PC-9 (cell line): ENCODE results near the gene TRMT112. TPM values are rescaled to one million over a fixed set of nuclear protein-coding genes. Genes with fewer than 3 reads are reported as not detected.

Experiments used
- BruUV-seq: library from RNA; stranded (reverse); fragments of 400-500 nt; replicated peaks from 2 replicates; lab custom pipeline; 2021; lab: Mats Ljungman, UMichigan
- CTCF ChIA-PET: fragments of 300-600 bp; sonication (Branson Sonifier 250); formaldehyde crosslinking; loops from one replicate; lab custom pipeline; 2022; ENCODE audit warnings: antibody characterized with exemption; lab: Charles Lee
- POLR2A ChIA-PET: fragments of 300-600 bp; sonication (Branson Sonifier 250); formaldehyde crosslinking; loops from one replicate; lab custom pipeline; 2022; ENCODE audit warnings: antibody characterized with exemption; ENCODE audit not compliant: unreplicated experiment; lab: Charles Lee
- DNase-seq, 2 experiments: peaks; one replicate each; pipeline versions ENCODE4 v3.0.0 to v3.0.0-alpha.2; 2015 to 2022; ENCODE audit warnings: mixed read lengths in 1 of 2
- H2AFZ ChIP-seq: fragments of 200-600 bp; sonication (generic); 2 replicates; pipeline ENCODE4 v1.8.1; 2017; ENCODE audit warnings: antibody characterized with exemption
- H3F3A ChIP-seq: fragments of 200-600 bp; sonication (generic); 2 replicates; pipeline ENCODE4 v1.8.1; 2017; ENCODE audit warnings: antibody characterized with exemption, mild to moderate bottlenecking, low read depth; ENCODE audit not compliant: insufficient read depth
- H3K27ac ChIP-seq: fragments of 200-600 bp; sonication (generic); 2 replicates; pipeline ENCODE4 v1.6.1; 2016; ENCODE audit warnings: mixed run types
- H3K27me3 ChIP-seq: fragments of 200-600 bp; sonication (generic); 2 replicates; pipeline ENCODE4 v1.6.1; 2016; ENCODE audit warnings: low read depth, mixed run types; ENCODE audit not compliant: insufficient read depth
- H3K36me3 ChIP-seq: fragments of 200-600 bp; sonication (generic); 2 replicates; pipeline ENCODE4 v1.6.1; 2016; ENCODE audit warnings: low read depth, mixed run types
- H3K4me1 ChIP-seq: fragments of 200-600 bp; sonication (generic); replicated peaks from 2 replicates; pipeline ENCODE4 v1.6.1; 2016; ENCODE audit warnings: mixed run types; ENCODE audit not compliant: insufficient read depth
- H3K4me2 ChIP-seq: fragments of 200-600 bp; sonication (generic); 2 replicates; pipeline ENCODE4 v1.6.1; 2017; ENCODE audit warnings: mixed run types
- H3K4me3 ChIP-seq: fragments of 200-600 bp; sonication (generic); 2 replicates; pipeline ENCODE4 v1.6.1; 2016; ENCODE audit warnings: mixed run types
- H3K79me2 ChIP-seq: fragments of 200-600 bp; sonication (generic); 2 replicates; pipeline ENCODE4 v1.6.1; 2017; ENCODE audit warnings: low read depth, mixed run types
- H3K9me2 ChIP-seq: fragments of 200-600 bp; sonication (generic); 2 replicates; pipeline ENCODE4 v1.8.1; 2017; ENCODE audit warnings: mild to moderate bottlenecking; ENCODE audit not compliant: insufficient read depth
- H3K9me3 ChIP-seq: fragments of 200-600 bp; sonication (generic); 2 replicates; pipeline ENCODE4 v1.8.1; 2016; ENCODE audit warnings: low read depth; ENCODE audit not compliant: insufficient read depth
- H4K20me1 ChIP-seq: fragments of 200-600 bp; sonication (generic); 2 replicates; pipeline ENCODE4 v1.8.1; 2017; ENCODE audit not compliant: insufficient read depth
- EZH2 ChIP-seq: fragments of 200-600 bp; sonication (generic); IDR thresholded peaks from 2 replicates; pipeline ENCODE4 v1.8.0; 2017; ENCODE audit warnings: antibody characterized with exemption, low read depth
- intact Hi-C: fragments of 100-400 bp; cut with micrococcal nuclease; formaldehyde crosslinking; loops from one replicate; pipeline ENCODE4 v1.10.0; 2022; ENCODE audit not compliant: unreplicated experiment
- total RNA-seq: library from RNA; stranded (reverse); gene quantifications from 2 replicates; pipeline ENCODE4 v1.2.3, GENCODE V29; 2021
- TF ChIP-seq, protein P1 (sequence below): fragments of 200-600 bp; sonication (generic); conservative IDR thresholded peaks from 2 replicates; pipeline ENCODE4 v1.6.1; 2017; ENCODE audit warnings: mixed run types, antibody characterized with exemption, mild to moderate bottlenecking, moderate library complexity

TRMT112 gene
- total RNA-seq, 1 experiment from 2014 or later, result 275 TPM

DNA sequence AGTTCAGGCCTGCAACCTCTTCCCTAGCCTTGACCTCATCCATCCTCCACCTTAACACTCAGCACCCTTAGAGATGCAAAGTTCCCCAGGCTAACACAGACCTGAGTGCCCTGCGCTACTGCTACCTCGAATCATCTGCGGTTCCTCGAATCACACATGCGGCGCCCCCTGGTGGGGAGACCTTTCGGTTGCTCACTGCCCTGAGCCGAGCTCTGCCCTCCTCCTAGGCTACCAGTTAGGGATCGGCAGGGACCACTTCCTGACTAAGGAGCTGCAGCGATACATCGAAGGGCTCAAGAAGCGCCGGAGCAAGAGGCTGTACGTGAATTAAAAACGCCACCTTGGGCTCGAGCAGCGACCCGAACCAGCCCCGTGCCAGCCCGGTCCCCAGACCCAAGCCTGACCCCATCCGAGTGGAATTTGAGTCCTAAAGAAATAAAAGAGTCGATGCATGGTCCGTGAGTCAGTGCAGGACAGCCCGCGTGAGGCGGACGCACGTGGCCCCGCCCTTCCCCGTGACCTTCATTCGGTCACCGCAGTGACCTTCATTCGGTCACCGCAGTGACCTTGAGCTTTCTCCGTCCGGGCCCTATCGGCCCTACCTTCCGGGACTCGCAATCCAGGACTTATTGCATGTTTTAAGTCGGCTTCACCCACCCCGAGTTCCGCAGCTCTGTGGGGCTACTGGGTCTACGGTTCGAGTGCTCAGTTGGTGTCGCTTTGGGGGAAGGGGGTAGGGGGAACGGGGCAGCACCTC lies 12.9 kb downstream of the TRMT112 start:
- TF ChIP-seq, protein P1, sequence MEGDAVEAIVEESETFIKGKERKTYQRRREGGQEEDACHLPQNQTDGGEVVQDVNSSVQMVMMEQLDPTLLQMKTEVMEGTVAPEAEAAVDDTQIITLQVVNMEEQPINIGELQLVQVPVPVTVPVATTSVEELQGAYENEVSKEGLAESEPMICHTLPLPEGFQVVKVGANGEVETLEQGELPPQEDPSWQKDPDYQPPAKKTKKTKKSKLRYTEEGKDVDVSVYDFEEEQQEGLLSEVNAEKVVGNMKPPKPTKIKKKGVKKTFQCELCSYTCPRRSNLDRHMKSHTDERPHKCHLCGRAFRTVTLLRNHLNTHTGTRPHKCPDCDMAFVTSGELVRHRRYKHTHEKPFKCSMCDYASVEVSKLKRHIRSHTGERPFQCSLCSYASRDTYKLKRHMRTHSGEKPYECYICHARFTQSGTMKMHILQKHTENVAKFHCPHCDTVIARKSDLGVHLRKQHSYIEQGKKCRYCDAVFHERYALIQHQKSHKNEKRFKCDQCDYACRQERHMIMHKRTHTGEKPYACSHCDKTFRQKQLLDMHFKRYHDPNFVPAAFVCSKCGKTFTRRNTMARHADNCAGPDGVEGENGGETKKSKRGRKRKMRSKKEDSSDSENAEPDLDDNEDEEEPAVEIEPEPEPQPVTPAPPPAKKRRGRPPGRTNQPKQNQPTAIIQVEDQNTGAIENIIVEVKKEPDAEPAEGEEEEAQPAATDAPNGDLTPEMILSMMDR, result peak; percentile 97
- TF ChIP-seq EZH2, result no peak
- Histone ChIP-seq H2AFZ (peak overlapping the region; percentile 80), H3K36me3 (0 out of 2 replicates have a peak, but pooled peaks cover 5% of the 10 kb centered on the region), H3K9me3 (no peaks in the 10 kb centered on the region), H3F3A (peaks cover 24% of the 10 kb centered on the region; the same call in 1 of the 2 replicates), H3K4me3 (peak overlapping the region; percentile 74), H3K4me2 (peak overlapping the region; percentile 77), H4K20me1 (no peaks in the 10 kb centered on the region; the same call in 1 of the 2 replicates), H3K4me1 (peaks cover 27% of the 10 kb centered on the region), H3K27me3 (0 out of 2 replicates have a peak, but pooled peaks cover 7% of the 10 kb centered on the region), H3K79me2 (peaks cover 24% of the 10 kb centered on the region), H3K27ac (peak overlapping the region; percentile 71), H3K9me2 (no peaks in the 10 kb centered on the region)
- POLR2A ChIA-PET, result interaction anchor here (0.5 to 1.2 kb wide), 8 partner anchors 13 to 355 kb away, joined by 3 to 23 read pairs (median 6); partner anchors contain the start of genes PRDX5, STIP1 and TRMT112
- CTCF ChIA-PET, result interaction anchor here (0.6 to 1.9 kb wide), 15 partner anchors 10 to 1550 kb away, joined by 3 to 20 read pairs (median 3); partner anchors contain the start of genes BAD, PRDX5, SF1 and TRMT112
- peak; percentile 81 to 95 for DNase-seq
- intact Hi-C loops, result loop anchor here (1.0 to 10.0 kb wide), 8 partner anchors 14 to 470 kb away; partner anchors contain the start of genes BAD, COX8A, FKBP2 and MARK2
- BruUV-seq, result TSS peak; percentile 95

DNA sequence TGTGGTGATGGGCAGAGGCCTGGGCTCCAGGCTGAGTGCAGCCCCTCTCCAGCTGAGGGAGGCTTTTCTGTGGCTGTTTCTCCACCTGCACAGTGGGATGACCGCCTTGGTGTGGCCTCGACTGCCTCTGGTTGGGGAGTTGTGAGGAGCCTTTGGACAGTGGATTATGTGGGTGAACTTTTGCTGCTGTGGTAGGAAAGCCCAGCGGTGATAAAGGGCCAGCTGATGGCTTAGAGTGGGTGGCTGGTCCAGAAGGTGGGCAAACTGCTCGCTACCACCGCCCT lies 13.4 kb downstream of the TRMT112 start:
- H3K4me3 ChIP-seq, result peak overlapping the region; percentile 74; the same call in 1 of the 2 replicates
- H3K27me3 ChIP-seq, result 0 out of 2 replicates have a peak, but pooled peaks cover 7% of the 10 kb centered on the region
- BruUV-seq, result no TSS peak
- no peaks in the 10 kb centered on the region; the same call in 1 of the 2 replicates for H4K20me1 ChIP-seq
- TF ChIP-seq, protein P1, result no peak
- no peak for TF ChIP-seq EZH2
- no peaks in the 10 kb centered on the region for H3K9me3 ChIP-seq
- H3K4me1 ChIP-seq, result peaks cover 27% of the 10 kb centered on the region
- POLR2A ChIA-PET, result interaction anchor here (0.5 to 0.7 kb wide), 3 partner anchors 118 to 356 kb away, joined by 4 to 19 read pairs (median 5); partner anchors contain the start of gene STIP1
- H3K79me2 ChIP-seq, result peaks cover 21% of the 10 kb centered on the region
- no peak overlapping the region for H3K27ac ChIP-seq
- intact Hi-C loops, result loop anchor here (1.0 to 10.0 kb wide), 6 partner anchors 15 to 469 kb away; partner anchors contain the start of genes COX8A, FKBP2, MARK2 and PRDX5
- CTCF ChIA-PET, result interaction anchor here (0.7 to 1.9 kb wide), 9 partner anchors 14 to 1550 kb away, joined by 3 to 20 read pairs (median 8); partner anchors contain the start of genes PRDX5, SF1, TRMT112 and ZBTB3
- H3K4me2 ChIP-seq, result peak overlapping the region; percentile 77
- H3K36me3 ChIP-seq, result 0 out of 2 replicates have a peak, but pooled peaks cover 2% of the 10 kb centered on the region
- H2AFZ ChIP-seq, result no peak overlapping the region
- peak in 1 of 2 experiments; percentile 32 for DNase-seq
- H3F3A ChIP-seq, result peaks cover 24% of the 10 kb centered on the region; the same call in 1 of the 2 replicates
- no peaks in the 10 kb centered on the region for H3K9me2 ChIP-seq
